ENCODE data around the gene TMEM220.
A peak's percentile ranks its signal among the peaks of the same experiment; 100 is the strongest.

The TMEM220 gene

GRCh38 chr17:10771148-10771547 is 41.3 kb upstream of the TMEM220 start:
- Histone ChIP-seq H3K4me1 (ENCODE audit: control insufficient read depth in 2 of 2, insufficient read depth in 2 of 2, low read length in 2 of 2) (peaks cover 15 to 31% of the 10 kb centered on the region in 2 donors), H3K36me3 (ENCODE audit: control insufficient read depth in 2 of 2, insufficient read depth in 2 of 2, low read length in 2 of 2) (peaks cover 2 to 4% of the 10 kb centered on the region in 2 donors), H3K9me3 (ENCODE audit: control insufficient read depth in 2 of 2, low read length in 2 of 2) (no peaks in the 10 kb centered on the region), H3K27me3 (ENCODE audit: control insufficient read depth in 2 of 2, insufficient read depth in 2 of 2, low read length in 2 of 2) (no peaks in the 10 kb centered on the region), H3K4me3 (ENCODE audit: low read length in 2 of 2) (no peak overlapping the region), H3K9ac (ENCODE audit: low read depth in 1 of 2, low read length in 2 of 2) (peak overlapping the region in 1 of 2 donors; percentile 36), H3K27ac (ENCODE audit: low read depth in 2 of 2, low read length in 2 of 2) (peak overlapping the region in 1 of 2 donors; percentile 40)

GRCh38 chr17:10769840-10770239 is 40.0 kb upstream of the TMEM220 start:
- Histone ChIP-seq H3K9ac (ENCODE audit: low read depth in 1 of 2, low read length in 2 of 2) (no peak overlapping the region), H3K27ac (ENCODE audit: low read depth in 2 of 2, low read length in 2 of 2) (no peak overlapping the region)

GRCh38 chr17:10768750-10769251 is 39.0 kb upstream of the TMEM220 start:
- H3K9ac ChIP-seq (ENCODE audit: low read depth in 1 of 2, low read length in 2 of 2): no peak overlapping the region
- H3K27ac ChIP-seq (ENCODE audit: low read depth in 2 of 2, low read length in 2 of 2): no peak overlapping the region
- H3K9me3 ChIP-seq (ENCODE audit: control insufficient read depth in 2 of 2, low read length in 2 of 2): no peaks in the 10 kb centered on the region
- peaks cover 2 to 4% of the 10 kb centered on the region in 2 donors for H3K36me3 ChIP-seq (ENCODE audit: control insufficient read depth in 2 of 2, insufficient read depth in 2 of 2, low read length in 2 of 2)
- no peak overlapping the region for H3K4me3 ChIP-seq (ENCODE audit: low read length in 2 of 2)
- H3K4me1 ChIP-seq (ENCODE audit: control insufficient read depth in 2 of 2, insufficient read depth in 2 of 2, low read length in 2 of 2): peaks cover 12 to 25% of the 10 kb centered on the region in 2 donors
- no peaks in the 10 kb centered on the region for H3K27me3 ChIP-seq (ENCODE audit: control insufficient read depth in 2 of 2, insufficient read depth in 2 of 2, low read length in 2 of 2)

More at GRCh38 chr17:10769840-10770239, 40.0 kb upstream of the TMEM220 start:
- Histone ChIP-seq H3K9me3 (ENCODE audit: control insufficient read depth in 2 of 2, low read length in 2 of 2) (no peaks in the 10 kb centered on the region), H3K4me3 (ENCODE audit: low read length in 2 of 2) (no peak overlapping the region), H3K4me1 (ENCODE audit: control insufficient read depth in 2 of 2, insufficient read depth in 2 of 2, low read length in 2 of 2) (peaks cover 12 to 25% of the 10 kb centered on the region in 2 donors), H3K36me3 (ENCODE audit: control insufficient read depth in 2 of 2, insufficient read depth in 2 of 2, low read length in 2 of 2) (peaks cover 2 to 4% of the 10 kb centered on the region in 2 donors), H3K27me3 (ENCODE audit: control insufficient read depth in 2 of 2, insufficient read depth in 2 of 2, low read length in 2 of 2) (no peaks in the 10 kb centered on the region)

- Histone ChIP-seq H3K36me3 (ENCODE audit: control insufficient read depth in 2 of 2, insufficient read depth in 2 of 2, low read length in 2 of 2) (peaks cover 2 to 4% of the 10 kb centered on the region in 2 donors), H3K4me1 (ENCODE audit: control insufficient read depth in 2 of 2, insufficient read depth in 2 of 2, low read length in 2 of 2) (peaks cover 4 to 11% of the 10 kb centered on the region in 2 donors), H3K9ac (ENCODE audit: low read depth in 1 of 2, low read length in 2 of 2) (no peak overlapping the region), H3K27ac (ENCODE audit: low read depth in 2 of 2, low read length in 2 of 2) (no peak overlapping the region), H3K4me3 (ENCODE audit: low read length in 2 of 2) (no peak overlapping the region), H3K27me3 (ENCODE audit: control insufficient read depth in 2 of 2, insufficient read depth in 2 of 2, low read length in 2 of 2) (no peaks in the 10 kb centered on the region), H3K9me3 (ENCODE audit: control insufficient read depth in 2 of 2, low read length in 2 of 2) (no peaks in the 10 kb centered on the region)
These were observed 37.4 kb upstream of the TMEM220 start for GRCh38 chr17:10767232-10767631.

- Histone ChIP-seq H3K9ac (ENCODE audit: low read depth in 1 of 2, low read length in 2 of 2) (no peak overlapping the region), H3K27me3 (ENCODE audit: control insufficient read depth in 2 of 2, insufficient read depth in 2 of 2, low read length in 2 of 2) (no peaks in the 10 kb centered on the region), H3K36me3 (ENCODE audit: control insufficient read depth in 2 of 2, insufficient read depth in 2 of 2, low read length in 2 of 2) (no peaks in the 10 kb centered on the region), H3K4me3 (ENCODE audit: low read length in 2 of 2) (no peak overlapping the region), H3K9me3 (ENCODE audit: control insufficient read depth in 2 of 2, low read length in 2 of 2) (no peaks in the 10 kb centered on the region), H3K27ac (ENCODE audit: low read depth in 2 of 2, low read length in 2 of 2) (no peak overlapping the region), H3K4me1 (ENCODE audit: control insufficient read depth in 2 of 2, insufficient read depth in 2 of 2, low read length in 2 of 2) (peaks cover 2 to 10% of the 10 kb centered on the region in 2 donors)
These were observed 32.2 kb upstream of the TMEM220 start for GRCh38 chr17:10762037-10762436.

- Histone ChIP-seq H3K9ac (ENCODE audit: low read depth in 1 of 2, low read length in 2 of 2) (no peak overlapping the region), H3K9me3 (ENCODE audit: control insufficient read depth in 2 of 2, low read length in 2 of 2) (no peaks in the 10 kb centered on the region), H3K4me3 (ENCODE audit: low read length in 2 of 2) (no peak overlapping the region), H3K27ac (ENCODE audit: low read depth in 2 of 2, low read length in 2 of 2) (no peak overlapping the region), H3K27me3 (ENCODE audit: control insufficient read depth in 2 of 2, insufficient read depth in 2 of 2, low read length in 2 of 2) (no peaks in the 10 kb centered on the region), H3K36me3 (ENCODE audit: control insufficient read depth in 2 of 2, insufficient read depth in 2 of 2, low read length in 2 of 2) (no peaks in the 10 kb centered on the region), H3K4me1 (ENCODE audit: control insufficient read depth in 2 of 2, insufficient read depth in 2 of 2, low read length in 2 of 2) (peaks cover 3 to 15% of the 10 kb centered on the region in 2 donors)
These were observed 31.5 kb upstream of the TMEM220 start for GRCh38 chr17:10761281-10761680.

- Histone ChIP-seq H3K9me3 (ENCODE audit: control insufficient read depth in 2 of 2, low read length in 2 of 2) (no peaks in the 10 kb centered on the region), H3K27me3 (ENCODE audit: control insufficient read depth in 2 of 2, insufficient read depth in 2 of 2, low read length in 2 of 2) (no peaks in the 10 kb centered on the region), H3K4me3 (ENCODE audit: low read length in 2 of 2) (no peak overlapping the region), H3K27ac (ENCODE audit: low read depth in 2 of 2, low read length in 2 of 2) (peak overlapping the region; percentile 69 to 72), H3K4me1 (ENCODE audit: control insufficient read depth in 2 of 2, insufficient read depth in 2 of 2, low read length in 2 of 2) (peaks cover 3 to 17% of the 10 kb centered on the region in 2 donors), H3K9ac (ENCODE audit: low read depth in 1 of 2, low read length in 2 of 2) (no peak overlapping the region), H3K36me3 (ENCODE audit: control insufficient read depth in 2 of 2, insufficient read depth in 2 of 2, low read length in 2 of 2) (no peaks in the 10 kb centered on the region)
These were observed 28.2 kb upstream of the TMEM220 start for GRCh38 chr17:10758062-10758461.

GRCh38 chr17:10757647-10758046 is 27.8 kb upstream of the TMEM220 start:
- no peaks in the 10 kb centered on the region for H3K27me3 ChIP-seq (ENCODE audit: control insufficient read depth in 2 of 2, insufficient read depth in 2 of 2, low read length in 2 of 2)
- peak overlapping the region; percentile 69 to 72 for H3K27ac ChIP-seq (ENCODE audit: low read depth in 2 of 2, low read length in 2 of 2)
- no peak overlapping the region for H3K9ac ChIP-seq (ENCODE audit: low read depth in 1 of 2, low read length in 2 of 2)
- no peaks in the 10 kb centered on the region for H3K9me3 ChIP-seq (ENCODE audit: control insufficient read depth in 2 of 2, low read length in 2 of 2)
- H3K36me3 ChIP-seq (ENCODE audit: control insufficient read depth in 2 of 2, insufficient read depth in 2 of 2, low read length in 2 of 2): no peaks in the 10 kb centered on the region
- H3K4me1 ChIP-seq (ENCODE audit: control insufficient read depth in 2 of 2, insufficient read depth in 2 of 2, low read length in 2 of 2): peaks cover 3 to 17% of the 10 kb centered on the region in 2 donors
- H3K4me3 ChIP-seq (ENCODE audit: low read length in 2 of 2): no peak overlapping the region

- Histone ChIP-seq H3K36me3 (ENCODE audit: control insufficient read depth in 2 of 2, insufficient read depth in 2 of 2, low read length in 2 of 2) (no peaks in the 10 kb centered on the region), H3K4me3 (ENCODE audit: low read length in 2 of 2) (no peak overlapping the region), H3K9me3 (ENCODE audit: control insufficient read depth in 2 of 2, low read length in 2 of 2) (no peaks in the 10 kb centered on the region), H3K27ac (ENCODE audit: low read depth in 2 of 2, low read length in 2 of 2) (peak overlapping the region; percentile 69 to 72), H3K27me3 (ENCODE audit: control insufficient read depth in 2 of 2, insufficient read depth in 2 of 2, low read length in 2 of 2) (no peaks in the 10 kb centered on the region), H3K9ac (ENCODE audit: low read depth in 1 of 2, low read length in 2 of 2) (no peak overlapping the region), H3K4me1 (ENCODE audit: control insufficient read depth in 2 of 2, insufficient read depth in 2 of 2, low read length in 2 of 2) (peaks cover 3 to 22% of the 10 kb centered on the region in 2 donors)
These were observed 27.2 kb upstream of the TMEM220 start for GRCh38 chr17:10757067-10757466.

- Histone ChIP-seq H3K9ac (ENCODE audit: low read depth in 1 of 2, low read length in 2 of 2) (no peak overlapping the region), H3K9me3 (ENCODE audit: control insufficient read depth in 2 of 2, low read length in 2 of 2) (no peaks in the 10 kb centered on the region), H3K4me1 (ENCODE audit: control insufficient read depth in 2 of 2, insufficient read depth in 2 of 2, low read length in 2 of 2) (peaks cover 3 to 22% of the 10 kb centered on the region in 2 donors), H3K27me3 (ENCODE audit: control insufficient read depth in 2 of 2, insufficient read depth in 2 of 2, low read length in 2 of 2) (no peaks in the 10 kb centered on the region), H3K36me3 (ENCODE audit: control insufficient read depth in 2 of 2, insufficient read depth in 2 of 2, low read length in 2 of 2) (no peaks in the 10 kb centered on the region), H3K27ac (ENCODE audit: low read depth in 2 of 2, low read length in 2 of 2) (peak overlapping the region; percentile 72 to 76), H3K4me3 (ENCODE audit: low read length in 2 of 2) (no peak overlapping the region)
These were observed 26.8 kb upstream of the TMEM220 start for GRCh38 chr17:10756619-10757018.
